Skin epidermis (tissue), 12 donors: Measurements from ENCODE around the gene CDC5L.

Source experiments
- H3K27ac ChIP-seq, 21 experiments: fragments of 200-600 bp; sonication (generic) in 11 of 21; one replicate each; pipeline ENCODE4 v1.5.0; 2020; ENCODE audit warnings: mild to moderate bottlenecking in 3 of 21, inconsistent platforms in 2 of 21, moderate library complexity in 2 of 21
- H3K4me3 ChIP-seq, 7 experiments: fragments of 200-600 bp; sonication (generic) in 2 of 7; one replicate each; pipeline ENCODE4 v1.5.0; 2020; ENCODE audit warnings: inconsistent platforms in 2 of 7, mild to moderate bottlenecking in 2 of 7, moderate library complexity in 1 of 7

CDC5L gene

GRCh38 chr6:44468835-44469234 is 81.3 kb downstream of the CDC5L start:
- Histone ChIP-seq H3K27ac (no peak overlapping the region), H3K4me3 (no peak overlapping the region)

- H3K27ac ChIP-seq: no peak overlapping the region
- no peak overlapping the region for H3K4me3 ChIP-seq
These were observed 82.6 kb downstream of the CDC5L start for GRCh38 chr6:44470115-44470464.

GRCh38 chr6:44470746-44471145 is 83.2 kb downstream of the CDC5L start:
- no peak overlapping the region for H3K27ac ChIP-seq
- no peak overlapping the region for H3K4me3 ChIP-seq

- no peak overlapping the region for H3K4me3 ChIP-seq
- no peak overlapping the region for H3K27ac ChIP-seq
These were observed 83.9 kb downstream of the CDC5L start for GRCh38 chr6:44471271-44471981.

GRCh38 chr6:44472250-44472945 is 84.9 kb downstream of the CDC5L start:
- H3K4me3 ChIP-seq: no peak overlapping the region

GRCh38 chr6:44473393-44474189 is 86.1 kb downstream of the CDC5L start:
- Histone ChIP-seq H3K4me3 (no peak overlapping the region), H3K27ac (no peak overlapping the region)

More at GRCh38 chr6:44472250-44472945, 84.9 kb downstream of the CDC5L start:
- no peak overlapping the region for H3K27ac ChIP-seq

GRCh38 chr6:44474190-44474631 is 86.7 kb downstream of the CDC5L start:
- H3K4me3 ChIP-seq: no peak overlapping the region
- H3K27ac ChIP-seq: no peak overlapping the region

GRCh38 chr6:44474643-44475042 is 87.1 kb downstream of the CDC5L start:
- H3K27ac ChIP-seq: no peak overlapping the region
- no peak overlapping the region for H3K4me3 ChIP-seq

- no peak overlapping the region for H3K4me3 ChIP-seq
- no peak overlapping the region for H3K27ac ChIP-seq
These were observed 87.9 kb downstream of the CDC5L start for GRCh38 chr6:44475417-44475778.

GRCh38 chr6:44475779-44476434 is 88.4 kb downstream of the CDC5L start:
- peak overlapping the region in 1 of 21 experiments; percentile 4 for H3K27ac ChIP-seq
- H3K4me3 ChIP-seq: no peak overlapping the region

- H3K27ac ChIP-seq: no peak overlapping the region
- H3K4me3 ChIP-seq: no peak overlapping the region
These were observed 89.3 kb downstream of the CDC5L start for GRCh38 chr6:44476849-44477248.

- no peak overlapping the region for H3K4me3 ChIP-seq
- H3K27ac ChIP-seq: peak overlapping the region in 1 of 21 experiments; percentile 46
These were observed 89.9 kb downstream of the CDC5L start for GRCh38 chr6:44477293-44477894.

GRCh38 chr6:44478158-44478557 is 90.7 kb downstream of the CDC5L start:
- Histone ChIP-seq H3K27ac (peak overlapping the region in 1 of 21 experiments; percentile 46), H3K4me3 (no peak overlapping the region)

GRCh38 chr6:44478591-44479254 is 91.2 kb downstream of the CDC5L start:
- Histone ChIP-seq H3K4me3 (no peak overlapping the region), H3K27ac (peak overlapping the region in 1 of 21 experiments; percentile 46)

GRCh38 chr6:44480097-44480541 is 92.6 kb downstream of the CDC5L start:
- H3K27ac ChIP-seq: peak overlapping the region in 1 of 21 experiments; percentile 3
- H3K4me3 ChIP-seq: no peak overlapping the region

- H3K4me3 ChIP-seq: no peak overlapping the region
These were observed 93.5 kb downstream of the CDC5L start for GRCh38 chr6:44481056-44481455.

GRCh38 chr6:44481760-44482159 is 94.3 kb downstream of the CDC5L start:
- no peak overlapping the region for H3K27ac ChIP-seq

More at GRCh38 chr6:44481056-44481455, 93.5 kb downstream of the CDC5L start:
- H3K27ac ChIP-seq: no peak overlapping the region

GRCh38 chr6:44485601-44486401 is 98.3 kb downstream of the CDC5L start:
- no peak overlapping the region for H3K4me3 ChIP-seq
- peak overlapping the region in 1 of 21 experiments; percentile 65 for H3K27ac ChIP-seq

More at GRCh38 chr6:44481760-44482159, 94.3 kb downstream of the CDC5L start:
- H3K4me3 ChIP-seq: no peak overlapping the region
